ENCODE data around the gene MKNK2. TPM values are rescaled to one million over a fixed set of nuclear protein-coding genes. Genes with fewer than 3 reads are reported as not detected.

Gene MKNK2
- total and polyA plus RNA-seq, 10 of the 15 experiments (the other 5 are each of a cell fraction or from before 2014, with no cell fraction given) = 9.6 to 365 (median 69.9) TPM

- no peak for TF ChIP-seq ELK1 (IDR thresholded peaks at IDR 0.05; ENCODE audit: low read depth, low read length)
- no peak for TF ChIP-seq BRCA1 (IDR thresholded peaks at IDR 0.05; ENCODE audit: low read depth, low read length)
- peak; percentile 51; the same call in 1 of the 2 replicates for TF ChIP-seq MLLT1 (IDR thresholded peaks at IDR 0.05)
- TF ChIP-seq RAD21 (IDR thresholded peaks at IDR 0.05; ENCODE audit: insufficient read depth, low read depth, low read length) = no peak
- TF ChIP-seq IKZF1 (conservative IDR thresholded peaks at IDR 0.05) = no peak
- no peak for TF ChIP-seq ZBED1 (IDR thresholded peaks at IDR 0.05; ENCODE audit: borderline replicate concordance)
- TF ChIP-seq HDGF (IDR thresholded peaks at IDR 0.05) = no peak
- no peak for TF ChIP-seq TBL1XR1 (IDR thresholded peaks at IDR 0.05; ENCODE audit: low read depth, low read length)
- no peak for TF ChIP-seq ZBTB11 (CRISPR knock-in tag; IDR thresholded peaks at IDR 0.05)
- no peak for TF ChIP-seq ASH2L (IDR thresholded peaks at IDR 0.05; ENCODE audit: borderline replicate concordance, low read depth)
- no peak for TF ChIP-seq IRF3 (IDR thresholded peaks at IDR 0.05)
- TF ChIP-seq CEBPB (IDR thresholded peaks at IDR 0.05; ENCODE audit: borderline replicate concordance in 1 of 2, low read depth in 2 of 2, low read length in 2 of 2) = no peak
- no peak for TF ChIP-seq TAF1 (IDR thresholded peaks at IDR 0.05; ENCODE audit: borderline replicate concordance, low read depth, low read length)
- TF ChIP-seq MXI1 (IDR thresholded peaks at IDR 0.05; ENCODE audit: low read depth, low read length) = 0 out of 2 replicates have a peak, but pooled peaks have one; percentile 16
- no peak for TF ChIP-seq RELA (IDR thresholded peaks at IDR 0.05; ENCODE audit: borderline replicate concordance, partially characterized antibody)
- no peak for TF ChIP-seq FOS (IDR thresholded peaks at IDR 0.05; ENCODE audit: borderline replicate concordance, extremely low read depth, insufficient read length)
- TF ChIP-seq RUNX3 (IDR thresholded peaks at IDR 0.05; ENCODE audit: low read length) = no peak
- TF ChIP-seq RCOR1 (conservative IDR thresholded peaks at IDR 0.05; ENCODE audit: low read depth, low read length) = no peak
- no peak for TF ChIP-seq IRF5 (IDR thresholded peaks at IDR 0.05; ENCODE audit: borderline replicate concordance)
- no peak for TF ChIP-seq NR2F1 (conservative IDR thresholded peaks at IDR 0.05)
- no peak for TF ChIP-seq ZNF384 (IDR thresholded peaks at IDR 0.05; ENCODE audit: borderline replicate concordance, low read depth, low read length)
Measured at GRCh38 chr19:2050349-2050990, 574 bp downstream of the MKNK2 start (continued).
